ENCODE data around the gene TCP11.
"Not testable (repeated sequence)": the region's sequence is repeated elsewhere in the genome, so short reads cannot be mapped to it uniquely, and the experiment has no call there.

Gene TCP11

GRCh38 chr6:35120746-35121145, 20.4 kb downstream of the TCP11 start:
- DNase-seq (ENCODE audit: low read depth): no peak
- no peak overlapping the region for H3K4me3 ChIP-seq (ENCODE audit: low read length)
- TF ChIP-seq CTCF (conservative IDR thresholded peaks at IDR 0.05; ENCODE audit: low read length): no peak

GRCh38 chr6:35108309-35108885, 32.7 kb downstream of the TCP11 start:
- TF ChIP-seq CTCF (conservative IDR thresholded peaks at IDR 0.05; ENCODE audit: low read length): no peak
- no peak overlapping the region for H3K4me3 ChIP-seq (ENCODE audit: low read length)
- DNase-seq (ENCODE audit: low read depth): no peak

GRCh38 chr6:35107761-35108160, 33.4 kb downstream of the TCP11 start:
- not testable (repeated sequence) for DNase-seq (ENCODE audit: low read depth); H3K4me3 ChIP-seq (ENCODE audit: low read length)

GRCh38 chr6:35107208-35107607, 33.9 kb downstream of the TCP11 start:
- not testable (repeated sequence) for H3K4me3 ChIP-seq (ENCODE audit: low read length); DNase-seq (ENCODE audit: low read depth)

- not testable (repeated sequence) for H3K4me3 ChIP-seq (ENCODE audit: low read length); DNase-seq (ENCODE audit: low read depth)
Measured at GRCh38 chr6:35106061-35106460, 35.1 kb downstream of the TCP11 start.

GRCh38 chr6:35105078-35105477, 36.1 kb downstream of the TCP11 start:
- no peak for TF ChIP-seq CTCF (conservative IDR thresholded peaks at IDR 0.05; ENCODE audit: low read length)
- DNase-seq (ENCODE audit: low read depth): no peak
- no peak overlapping the region for H3K4me3 ChIP-seq (ENCODE audit: low read length)

- no peak for DNase-seq (ENCODE audit: low read depth)
- TF ChIP-seq CTCF (conservative IDR thresholded peaks at IDR 0.05; ENCODE audit: low read length): no peak
Measured at GRCh38 chr6:35099116-35099515, 42.0 kb downstream of the TCP11 start.

GRCh38 chr6:35096129-35096862, 44.8 kb downstream of the TCP11 start:
- no peak for TF ChIP-seq CTCF (conservative IDR thresholded peaks at IDR 0.05; ENCODE audit: low read length)
- peak; percentile 84 for DNase-seq (ENCODE audit: low read depth)

More at GRCh38 chr6:35099116-35099515, 42.0 kb downstream of the TCP11 start:
- H3K4me3 ChIP-seq (ENCODE audit: low read length): no peak overlapping the region

More at GRCh38 chr6:35096129-35096862, 44.8 kb downstream of the TCP11 start:
- no peak overlapping the region for H3K4me3 ChIP-seq (ENCODE audit: low read length)

Data from AG10803 (cell line).